Breast epithelium (tissue), 3 donors: ENCODE data around the gene TRIO.

Experiments used
- POLR2A ChIP-seq: fragments of 450-650 bp; IDR thresholded peaks from one replicate; pipeline ENCODE4 v1.6.1; 2016; ENCODE audit warnings: antibody characterized with exemption, mild to moderate bottlenecking, moderate library complexity
- POLR2AphosphoS5 ChIP-seq, 3 donors: sonication (generic); formaldehyde crosslinking; IDR thresholded peaks; one replicate each; pipeline ENCODE4 v1.6.1; 2017; ENCODE audit warnings: antibody characterized with exemption in 3 of 3
- TF ChIP-seq, protein P1 (sequence below), 3 donors: fragments of 450-650 bp; IDR thresholded peaks; one replicate each; pipeline ENCODE4 v1.5.1; 2016 to 2017; ENCODE audit warnings: antibody characterized with exemption in 3 of 3, mild to moderate bottlenecking in 3 of 3, moderate library complexity in 3 of 3

DNA sequence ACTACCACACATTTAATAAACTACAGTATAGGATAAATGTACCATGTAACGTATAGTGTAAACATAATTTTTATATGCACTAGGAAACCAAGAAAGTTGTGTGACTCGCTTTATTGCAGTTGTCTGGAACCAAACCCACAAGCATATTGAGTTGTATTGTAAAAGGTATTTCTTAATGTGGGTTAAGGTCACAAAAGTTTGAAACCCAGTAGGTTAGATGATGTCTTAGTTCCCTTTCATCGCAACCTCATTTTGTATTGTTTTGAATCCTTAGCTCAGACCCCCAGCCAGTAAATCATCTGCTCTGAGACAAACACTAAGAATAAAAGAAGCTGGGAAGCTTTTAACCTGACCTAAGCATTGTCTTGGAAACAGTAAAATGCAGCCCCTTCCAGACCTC is 79.1 kb downstream of the TRIO start:
- TF ChIP-seq, protein P1, sequence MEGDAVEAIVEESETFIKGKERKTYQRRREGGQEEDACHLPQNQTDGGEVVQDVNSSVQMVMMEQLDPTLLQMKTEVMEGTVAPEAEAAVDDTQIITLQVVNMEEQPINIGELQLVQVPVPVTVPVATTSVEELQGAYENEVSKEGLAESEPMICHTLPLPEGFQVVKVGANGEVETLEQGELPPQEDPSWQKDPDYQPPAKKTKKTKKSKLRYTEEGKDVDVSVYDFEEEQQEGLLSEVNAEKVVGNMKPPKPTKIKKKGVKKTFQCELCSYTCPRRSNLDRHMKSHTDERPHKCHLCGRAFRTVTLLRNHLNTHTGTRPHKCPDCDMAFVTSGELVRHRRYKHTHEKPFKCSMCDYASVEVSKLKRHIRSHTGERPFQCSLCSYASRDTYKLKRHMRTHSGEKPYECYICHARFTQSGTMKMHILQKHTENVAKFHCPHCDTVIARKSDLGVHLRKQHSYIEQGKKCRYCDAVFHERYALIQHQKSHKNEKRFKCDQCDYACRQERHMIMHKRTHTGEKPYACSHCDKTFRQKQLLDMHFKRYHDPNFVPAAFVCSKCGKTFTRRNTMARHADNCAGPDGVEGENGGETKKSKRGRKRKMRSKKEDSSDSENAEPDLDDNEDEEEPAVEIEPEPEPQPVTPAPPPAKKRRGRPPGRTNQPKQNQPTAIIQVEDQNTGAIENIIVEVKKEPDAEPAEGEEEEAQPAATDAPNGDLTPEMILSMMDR (IDR thresholded peaks at IDR 0.05) = no peak
- TF ChIP-seq POLR2A = no peak
- no peak for TF ChIP-seq POLR2AphosphoS5 (IDR thresholded peaks at IDR 0.05)
